NT2/D1 (cell line): ENCODE results near the gene CAPN13.

Source experiments
- YY1 ChIP-seq: IDR thresholded peaks from 2 replicates; pipeline ENCODE4 v1.6.1; 2011; ENCODE audit not compliant: insufficient read length, insufficient read depth
- ZNF274 ChIP-seq: IDR thresholded peaks from 2 replicates; pipeline ENCODE4 v1.6.1; 2011; ENCODE audit warnings: mild to moderate bottlenecking, low read depth, low read length

GRCh38 chr2:30692829-30693275 is 114.4 kb downstream of the CAPN13 start:
- no peak for TF ChIP-seq YY1
- no peak for TF ChIP-seq ZNF274
